Measurements from ENCODE around the gene PITPNC1.

The PITPNC1 gene

DNA sequence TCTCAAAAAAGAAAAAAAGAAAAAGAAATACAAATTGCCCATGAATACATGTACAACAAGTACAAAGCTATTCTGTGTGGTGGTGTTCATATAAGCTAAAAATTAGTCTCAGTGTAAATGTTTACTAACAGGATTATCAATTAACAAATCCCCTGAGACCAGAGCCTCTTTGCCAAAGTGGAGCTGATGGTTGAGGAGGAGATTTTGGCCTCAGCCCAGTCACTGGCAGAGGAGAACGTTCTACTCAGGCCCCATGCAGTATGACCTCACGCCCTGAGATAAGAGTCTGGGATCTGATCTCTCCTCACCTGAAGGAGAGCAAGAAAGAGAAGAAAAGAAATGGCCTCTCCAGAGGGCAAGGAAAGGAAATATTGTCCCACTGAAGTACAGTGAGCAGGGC, 305.1 kb downstream of the PITPNC1 start:
- no peak overlapping the region for H3K23ac ChIP-seq (ENCODE audit: low read depth, low read length, poor library complexity)
- no CpG with 5 or more reads among the region's 2 CpGs for WGBS, 2 donors (ENCODE audit: extremely low coverage in 2 of 2, insufficient read length in 2 of 2, insufficient replicate concordance in 1 of 2)
- no peak overlapping the region for H3K4me3 ChIP-seq (ENCODE audit: low read length in 2 of 2)
- H3K27ac ChIP-seq (replicated peaks; ENCODE audit: low read length) = no peak overlapping the region
- H3K4me1 ChIP-seq (ENCODE audit: control insufficient read depth in 2 of 2, insufficient read depth in 1 of 2, low read depth in 1 of 2, low read length in 2 of 2) = no peaks in the 10 kb centered on the region
- H4K8ac ChIP-seq (ENCODE audit: low read depth, low read length) = no peak overlapping the region
- no peak overlapping the region for H3K4ac ChIP-seq (ENCODE audit: low read length)
- no peak overlapping the region for H3K4me2 ChIP-seq (ENCODE audit: insufficient read depth, low read length, poor library complexity, severe bottlenecking)
- H2BK12ac ChIP-seq (ENCODE audit: low read length) = no peak overlapping the region
- H2BK15ac ChIP-seq (ENCODE audit: low read length) = no peak overlapping the region
- H3K14ac ChIP-seq (ENCODE audit: low read length) = no peak overlapping the region
- H3K79me1 ChIP-seq (ENCODE audit: low read depth, low read length) = no peaks in the 10 kb centered on the region
- H3K9me3 ChIP-seq (replicated peaks in 1 of 2; ENCODE audit: control insufficient read depth in 2 of 2, insufficient read depth in 1 of 2, low read depth in 1 of 2, low read length in 2 of 2) = no peaks in the 10 kb centered on the region
- no peak overlapping the region for H3K18ac ChIP-seq (ENCODE audit: low read length)
- no peak overlapping the region for H2AK5ac ChIP-seq (ENCODE audit: low read depth, low read length)
- H3K27me3 ChIP-seq (ENCODE audit: control insufficient read depth in 3 of 3, insufficient read depth in 3 of 3, low read depth in 1 of 3, low read length in 3 of 3) = no peaks in the 10 kb centered on the region
- H2AFZ ChIP-seq (ENCODE audit: low read length) = no peak overlapping the region
- H2BK5ac ChIP-seq (ENCODE audit: low read length) = no peak overlapping the region
- DNase-seq (ENCODE audit: low spot score) = no peak
- no peak overlapping the region for H4K91ac ChIP-seq (ENCODE audit: low read depth, low read length, poor library complexity)
- H3K36me3 ChIP-seq (replicated peaks in 1 of 2; ENCODE audit: control insufficient read depth in 2 of 2, insufficient read depth in 2 of 2, low read length in 2 of 2) = no peaks in the 10 kb centered on the region
- no peak overlapping the region for H2BK120ac ChIP-seq (ENCODE audit: low read depth, low read length)
- H3K9ac ChIP-seq (ENCODE audit: low read depth, low read length, poor library complexity) = no peak overlapping the region

DNA sequence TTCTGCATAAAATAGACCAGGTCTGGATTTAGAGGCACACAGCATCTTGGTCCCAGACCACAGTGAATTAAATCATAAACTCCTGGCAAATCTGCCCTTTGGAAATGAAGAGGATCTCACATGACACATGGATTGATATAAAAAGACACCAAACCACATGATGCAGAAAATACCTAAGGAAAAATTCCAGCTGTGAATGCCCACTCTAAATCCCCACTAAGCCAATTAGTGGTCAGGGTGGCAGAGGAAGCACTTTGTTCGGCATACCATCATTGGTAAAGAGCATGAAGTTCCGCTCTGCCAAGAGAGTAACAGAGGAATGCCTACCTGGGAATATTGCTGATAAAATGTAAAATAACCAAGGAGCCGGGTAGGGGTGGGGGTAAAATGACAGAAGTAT, 308.3 kb downstream of the PITPNC1 start:
- Histone ChIP-seq H3K79me1 (ENCODE audit: low read depth, low read length) (no peaks in the 10 kb centered on the region), H2BK5ac (ENCODE audit: low read length) (no peak overlapping the region), H3K27ac (replicated peaks; ENCODE audit: low read length) (no peak overlapping the region), H3K36me3 (replicated peaks in 1 of 2; ENCODE audit: control insufficient read depth in 2 of 2, insufficient read depth in 2 of 2, low read length in 2 of 2) (no peaks in the 10 kb centered on the region), H3K4me1 (ENCODE audit: control insufficient read depth in 2 of 2, insufficient read depth in 1 of 2, low read depth in 1 of 2, low read length in 2 of 2) (no peaks in the 10 kb centered on the region), H3K18ac (ENCODE audit: low read length) (no peak overlapping the region), H4K91ac (ENCODE audit: low read depth, low read length, poor library complexity) (no peak overlapping the region), H3K23ac (ENCODE audit: low read depth, low read length, poor library complexity) (no peak overlapping the region), H4K8ac (ENCODE audit: low read depth, low read length) (no peak overlapping the region), H3K4me3 (ENCODE audit: low read length in 2 of 2) (no peak overlapping the region), H2AFZ (ENCODE audit: low read length) (no peak overlapping the region), H3K4me2 (ENCODE audit: insufficient read depth, low read length, poor library complexity, severe bottlenecking) (no peak overlapping the region), H2BK15ac (ENCODE audit: low read length) (no peak overlapping the region), H2BK120ac (ENCODE audit: low read depth, low read length) (no peak overlapping the region), H3K9me3 (replicated peaks in 1 of 2; ENCODE audit: control insufficient read depth in 2 of 2, insufficient read depth in 1 of 2, low read depth in 1 of 2, low read length in 2 of 2) (no peaks in the 10 kb centered on the region), H3K9ac (ENCODE audit: low read depth, low read length, poor library complexity) (no peak overlapping the region), H2BK12ac (ENCODE audit: low read length) (no peak overlapping the region), H3K4ac (ENCODE audit: low read length) (no peak overlapping the region), H2AK5ac (ENCODE audit: low read depth, low read length) (no peak overlapping the region), H3K14ac (ENCODE audit: low read length) (no peak overlapping the region), H3K27me3 (ENCODE audit: control insufficient read depth in 3 of 3, insufficient read depth in 3 of 3, low read depth in 1 of 3, low read length in 3 of 3) (no peaks in the 10 kb centered on the region)
- DNase-seq (ENCODE audit: low spot score) = no peak
- no CpG with 5 or more reads among the region's 3 CpGs for WGBS, 2 donors (ENCODE audit: extremely low coverage in 2 of 2, insufficient read length in 2 of 2, insufficient replicate concordance in 1 of 2)

- H2BK15ac ChIP-seq (ENCODE audit: low read length) = no peak overlapping the region
- no peak overlapping the region for H3K14ac ChIP-seq (ENCODE audit: low read length)
- H2AK5ac ChIP-seq (ENCODE audit: low read depth, low read length) = no peak overlapping the region
- no peak overlapping the region for H4K91ac ChIP-seq (ENCODE audit: low read depth, low read length, poor library complexity)
- no peak overlapping the region for H3K9ac ChIP-seq (ENCODE audit: low read depth, low read length, poor library complexity)
- H2AFZ ChIP-seq (ENCODE audit: low read length) = no peak overlapping the region
- no peak overlapping the region for H3K4ac ChIP-seq (ENCODE audit: low read length)
- no peak overlapping the region for H2BK5ac ChIP-seq (ENCODE audit: low read length)
- no peaks in the 10 kb centered on the region for H3K79me1 ChIP-seq (ENCODE audit: low read depth, low read length)
- no peaks in the 10 kb centered on the region for H3K36me3 ChIP-seq (replicated peaks in 1 of 2; ENCODE audit: control insufficient read depth in 2 of 2, insufficient read depth in 2 of 2, low read length in 2 of 2)
- H3K18ac ChIP-seq (ENCODE audit: low read length) = no peak overlapping the region
- no peaks in the 10 kb centered on the region for H3K27me3 ChIP-seq (ENCODE audit: control insufficient read depth in 3 of 3, insufficient read depth in 3 of 3, low read depth in 1 of 3, low read length in 3 of 3)
- H3K9me3 ChIP-seq (replicated peaks in 1 of 2; ENCODE audit: control insufficient read depth in 2 of 2, insufficient read depth in 1 of 2, low read depth in 1 of 2, low read length in 2 of 2) = no peaks in the 10 kb centered on the region
- H3K4me2 ChIP-seq (ENCODE audit: insufficient read depth, low read length, poor library complexity, severe bottlenecking) = no peak overlapping the region
- no peak for DNase-seq (ENCODE audit: low spot score)
- no peak overlapping the region for H3K4me3 ChIP-seq (ENCODE audit: low read length in 2 of 2)
- H3K27ac ChIP-seq (replicated peaks; ENCODE audit: low read length) = no peak overlapping the region
- WGBS, 2 donors (ENCODE audit: extremely low coverage in 2 of 2, insufficient read length in 2 of 2, insufficient replicate concordance in 1 of 2) = no CpG with 5 or more reads among the region's 2 CpGs
- no peak overlapping the region for H2BK120ac ChIP-seq (ENCODE audit: low read depth, low read length)
- H3K4me1 ChIP-seq (ENCODE audit: control insufficient read depth in 2 of 2, insufficient read depth in 1 of 2, low read depth in 1 of 2, low read length in 2 of 2) = no peaks in the 10 kb centered on the region
- H4K8ac ChIP-seq (ENCODE audit: low read depth, low read length) = no peak overlapping the region
- H3K23ac ChIP-seq (ENCODE audit: low read depth, low read length, poor library complexity) = no peak overlapping the region
- H2BK12ac ChIP-seq (ENCODE audit: low read length) = no peak overlapping the region
Measured at GRCh38 chr17:67686241-67686640, 309.2 kb downstream of the PITPNC1 start.

DNA sequence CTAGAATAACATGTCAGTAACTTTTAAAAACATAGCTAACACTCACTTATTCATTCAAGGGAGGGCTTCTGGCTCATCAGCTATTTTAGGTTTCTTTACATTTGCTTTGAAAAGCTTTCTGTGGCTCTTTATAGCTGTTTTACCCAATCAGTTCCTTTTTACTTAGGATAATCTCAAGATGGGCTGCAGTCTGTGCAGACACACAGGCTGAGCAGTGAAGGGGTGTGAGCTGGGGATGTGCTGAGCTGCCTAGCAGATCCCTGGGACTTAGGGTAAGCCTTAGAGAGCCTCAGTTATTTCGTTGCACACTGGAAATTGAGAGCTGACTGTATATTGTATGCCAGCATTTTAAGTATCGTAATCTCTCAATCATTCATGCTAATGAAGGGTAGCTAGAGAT, 310.4 kb downstream of the PITPNC1 start:
- Histone ChIP-seq H3K27ac (replicated peaks; ENCODE audit: low read length) (no peak overlapping the region), H2BK15ac (ENCODE audit: low read length) (no peak overlapping the region), H3K9me3 (replicated peaks in 1 of 2; ENCODE audit: control insufficient read depth in 2 of 2, insufficient read depth in 1 of 2, low read depth in 1 of 2, low read length in 2 of 2) (no peaks in the 10 kb centered on the region), H3K9ac (ENCODE audit: low read depth, low read length, poor library complexity) (no peak overlapping the region), H3K23ac (ENCODE audit: low read depth, low read length, poor library complexity) (no peak overlapping the region), H2AK5ac (ENCODE audit: low read depth, low read length) (no peak overlapping the region), H4K91ac (ENCODE audit: low read depth, low read length, poor library complexity) (no peak overlapping the region), H2BK5ac (ENCODE audit: low read length) (no peak overlapping the region), H3K4me2 (ENCODE audit: insufficient read depth, low read length, poor library complexity, severe bottlenecking) (no peak overlapping the region), H3K4ac (ENCODE audit: low read length) (no peak overlapping the region), H2BK120ac (ENCODE audit: low read depth, low read length) (no peak overlapping the region), H3K18ac (ENCODE audit: low read length) (no peak overlapping the region), H3K4me3 (ENCODE audit: low read length in 2 of 2) (no peak overlapping the region), H3K79me1 (ENCODE audit: low read depth, low read length) (no peaks in the 10 kb centered on the region), H4K8ac (ENCODE audit: low read depth, low read length) (no peak overlapping the region), H2AFZ (ENCODE audit: low read length) (no peak overlapping the region), H3K36me3 (replicated peaks in 1 of 2; ENCODE audit: control insufficient read depth in 2 of 2, insufficient read depth in 2 of 2, low read length in 2 of 2) (no peaks in the 10 kb centered on the region), H3K27me3 (ENCODE audit: control insufficient read depth in 3 of 3, insufficient read depth in 3 of 3, low read depth in 1 of 3, low read length in 3 of 3) (no peaks in the 10 kb centered on the region), H2BK12ac (ENCODE audit: low read length) (no peak overlapping the region), H3K4me1 (ENCODE audit: control insufficient read depth in 2 of 2, insufficient read depth in 1 of 2, low read depth in 1 of 2, low read length in 2 of 2) (no peaks in the 10 kb centered on the region), H3K14ac (ENCODE audit: low read length) (no peak overlapping the region)
- no peak for DNase-seq (ENCODE audit: low spot score)
- WGBS, 2 donors (ENCODE audit: extremely low coverage in 2 of 2, insufficient read length in 2 of 2, insufficient replicate concordance in 1 of 2) = no CpG with 5 or more reads among the region's 2 CpGs

Data from neuronal stem cell (in vitro differentiated cells).